Bronchial epithelial cell (primary cell): Measurements from ENCODE around the gene NNMT. TPM values are rescaled to one million over a fixed set of nuclear protein-coding genes. Genes with fewer than 3 reads are reported as not detected.
A peak's percentile ranks its signal among the peaks of the same experiment; 100 is the strongest.
"Not testable (repeated sequence)": the region's sequence is repeated elsewhere in the genome, so short reads cannot be mapped to it uniquely, and the experiment has no call there.

Experiments
- DNase-seq: peaks from one replicate; pipeline ENCODE4 v3.0.0-alpha.2; 2010; ENCODE audit warnings: low read depth
- FAIRE-seq: peaks from 2 replicates; lab custom pipeline; 2011; peaks lifted over from hg19 to GRCh38; lab: Jason Lieb, UNC
- H3K27me3 ChIP-seq: 2 replicates; pipeline ENCODE4 v1.5.1; 2011; ENCODE audit warnings: low read length; ENCODE audit not compliant: control insufficient read depth, insufficient read depth
- H3K36me3 ChIP-seq: 2 replicates; pipeline ENCODE4 v1.5.1; 2011; ENCODE audit warnings: low read length; ENCODE audit not compliant: control insufficient read depth, insufficient read depth
- H3K4me3 ChIP-seq: 2 replicates; pipeline ENCODE4 v1.5.1; 2011; ENCODE audit warnings: mild to moderate bottlenecking, low read depth, low read length, control low read depth
- total RNA-seq: library from RNA; depleted of rRNA; stranded (reverse); fragments of >200 nt; gene quantifications from 2 replicates; pipeline ENCODE4 v1.2.1, GENCODE V29; 2014
- TF ChIP-seq, protein P1 (sequence below): IDR thresholded peaks from 2 replicates; pipeline ENCODE4 v1.5.1; 2011; ENCODE audit warnings: mild to moderate bottlenecking, moderate library complexity, low read length, control low read depth, inconsistent platforms; ENCODE audit not compliant: insufficient read depth, severe bottlenecking

The NNMT gene
- total RNA-seq, 1 donor from 2014 or later: 11.6 TPM

DNA sequence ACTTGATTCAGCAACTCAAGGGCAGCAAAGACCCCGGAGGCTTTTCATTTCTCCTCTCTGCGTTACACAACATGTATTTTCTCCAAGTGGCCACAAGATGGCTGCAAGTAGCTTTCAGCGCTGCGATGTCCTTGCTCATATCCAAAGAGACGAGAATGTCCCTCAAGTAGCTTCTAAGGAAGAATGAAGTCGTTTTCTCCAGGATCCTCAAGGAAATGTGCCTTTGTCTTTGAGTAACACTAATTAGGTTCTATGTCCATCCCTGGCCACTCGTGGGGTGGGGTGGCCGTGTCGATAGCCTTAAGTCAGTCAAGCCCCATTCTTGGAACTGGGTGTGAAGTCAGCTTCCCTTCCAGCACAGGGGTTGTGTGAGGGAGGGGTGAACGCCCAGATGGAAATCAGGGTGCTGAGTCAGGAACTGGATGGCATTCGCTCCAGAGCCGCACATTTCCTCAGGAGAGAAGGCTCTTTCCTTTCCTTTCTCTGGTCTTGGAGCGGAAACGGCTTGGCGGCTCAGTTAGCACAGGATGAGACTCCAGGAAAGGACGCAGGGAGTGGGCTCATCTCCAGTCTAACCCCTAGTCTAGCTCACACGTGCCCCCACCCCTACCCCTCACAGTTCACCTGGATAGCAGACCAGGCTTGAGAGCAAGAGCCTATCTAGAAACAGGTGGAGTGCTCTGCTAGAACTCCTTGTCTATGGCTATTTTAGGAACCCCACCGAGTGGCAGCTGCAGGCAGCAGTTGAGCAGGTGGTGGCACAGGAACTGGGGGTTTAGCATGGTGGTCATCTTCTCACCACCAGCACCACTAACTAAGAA is 44.3 kb downstream of the NNMT start:
- FAIRE-seq: peak; percentile 85
- TF ChIP-seq, protein P1, sequence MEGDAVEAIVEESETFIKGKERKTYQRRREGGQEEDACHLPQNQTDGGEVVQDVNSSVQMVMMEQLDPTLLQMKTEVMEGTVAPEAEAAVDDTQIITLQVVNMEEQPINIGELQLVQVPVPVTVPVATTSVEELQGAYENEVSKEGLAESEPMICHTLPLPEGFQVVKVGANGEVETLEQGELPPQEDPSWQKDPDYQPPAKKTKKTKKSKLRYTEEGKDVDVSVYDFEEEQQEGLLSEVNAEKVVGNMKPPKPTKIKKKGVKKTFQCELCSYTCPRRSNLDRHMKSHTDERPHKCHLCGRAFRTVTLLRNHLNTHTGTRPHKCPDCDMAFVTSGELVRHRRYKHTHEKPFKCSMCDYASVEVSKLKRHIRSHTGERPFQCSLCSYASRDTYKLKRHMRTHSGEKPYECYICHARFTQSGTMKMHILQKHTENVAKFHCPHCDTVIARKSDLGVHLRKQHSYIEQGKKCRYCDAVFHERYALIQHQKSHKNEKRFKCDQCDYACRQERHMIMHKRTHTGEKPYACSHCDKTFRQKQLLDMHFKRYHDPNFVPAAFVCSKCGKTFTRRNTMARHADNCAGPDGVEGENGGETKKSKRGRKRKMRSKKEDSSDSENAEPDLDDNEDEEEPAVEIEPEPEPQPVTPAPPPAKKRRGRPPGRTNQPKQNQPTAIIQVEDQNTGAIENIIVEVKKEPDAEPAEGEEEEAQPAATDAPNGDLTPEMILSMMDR: peak; percentile 74
- Histone ChIP-seq H3K36me3 (no peaks in the 10 kb centered on the region), H3K4me3 (no peak overlapping the region), H3K27me3 (no peaks in the 10 kb centered on the region)
- DNase-seq: peak; percentile 54

DNA sequence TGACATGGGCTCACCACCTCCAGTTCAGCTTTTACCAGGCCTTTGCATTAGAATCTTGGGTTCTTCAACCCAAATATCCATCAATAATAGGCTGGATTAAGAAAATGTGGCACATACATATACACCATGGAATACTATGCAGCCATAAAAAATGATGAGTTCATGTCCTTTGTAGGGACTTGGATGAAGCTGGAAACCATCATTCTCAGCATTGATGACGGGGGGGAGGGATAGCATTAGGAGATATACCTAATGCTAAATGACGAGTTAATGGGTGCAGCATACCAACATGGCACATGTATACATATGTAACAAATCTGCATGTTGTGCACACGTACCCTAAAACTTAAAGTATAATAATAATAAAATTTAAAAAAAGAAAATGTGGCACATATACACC is 45.5 kb downstream of the NNMT start:
- not testable (repeated sequence) for H3K36me3 ChIP-seq, H3K4me3 ChIP-seq, FAIRE-seq, DNase-seq, H3K27me3 ChIP-seq

DNA sequence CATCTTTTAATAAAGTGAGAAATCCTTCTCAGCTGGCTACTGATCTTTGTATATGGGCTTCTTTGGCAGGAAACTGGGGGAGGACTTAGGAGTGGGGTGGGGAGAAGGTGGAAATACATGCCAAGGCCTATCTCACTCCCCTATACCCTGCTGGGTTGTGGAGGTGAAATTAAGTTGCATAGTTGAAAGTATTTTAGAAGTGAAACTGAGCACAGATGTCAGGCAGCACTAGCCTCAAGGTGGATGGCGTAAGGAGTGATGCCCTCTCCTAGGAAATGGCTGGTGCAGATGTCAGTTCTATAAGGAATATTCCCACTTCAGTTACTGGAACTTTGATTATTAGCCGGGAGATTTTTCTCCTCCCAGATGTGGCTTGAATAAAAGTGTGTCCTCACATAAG is 46.3 kb downstream of the NNMT start:
- no peaks in the 10 kb centered on the region for H3K36me3 ChIP-seq
- no peak for FAIRE-seq
- no peak for DNase-seq
- no peak overlapping the region for H3K4me3 ChIP-seq
- no peaks in the 10 kb centered on the region for H3K27me3 ChIP-seq
- TF ChIP-seq, protein P1: no peak

DNA sequence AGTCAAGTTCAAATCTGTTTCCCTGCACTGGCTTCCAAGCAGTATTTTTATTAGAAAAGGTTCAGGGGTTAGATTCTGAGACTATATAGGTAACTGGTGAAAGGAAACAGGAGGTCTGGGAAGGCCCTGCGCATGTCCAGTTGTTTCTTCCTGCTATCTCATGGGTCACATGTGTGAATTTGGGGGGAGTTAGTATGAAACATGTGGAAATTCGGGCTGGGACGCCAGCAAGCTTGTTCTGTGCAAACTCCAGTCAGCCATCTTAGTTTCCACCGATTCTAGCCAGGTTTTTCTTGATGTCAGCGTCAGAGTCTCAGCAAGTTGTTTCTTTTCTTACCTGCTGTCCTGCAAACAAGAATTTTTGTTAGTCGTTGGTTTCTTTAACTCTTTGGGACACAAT is 46.8 kb downstream of the NNMT start:
- TF ChIP-seq, protein P1: no peak
- FAIRE-seq (no peak), DNase-seq (no peak)
- no peaks in the 10 kb centered on the region for H3K27me3 ChIP-seq
- no peak overlapping the region for H3K4me3 ChIP-seq
- H3K36me3 ChIP-seq: no peaks in the 10 kb centered on the region

DNA sequence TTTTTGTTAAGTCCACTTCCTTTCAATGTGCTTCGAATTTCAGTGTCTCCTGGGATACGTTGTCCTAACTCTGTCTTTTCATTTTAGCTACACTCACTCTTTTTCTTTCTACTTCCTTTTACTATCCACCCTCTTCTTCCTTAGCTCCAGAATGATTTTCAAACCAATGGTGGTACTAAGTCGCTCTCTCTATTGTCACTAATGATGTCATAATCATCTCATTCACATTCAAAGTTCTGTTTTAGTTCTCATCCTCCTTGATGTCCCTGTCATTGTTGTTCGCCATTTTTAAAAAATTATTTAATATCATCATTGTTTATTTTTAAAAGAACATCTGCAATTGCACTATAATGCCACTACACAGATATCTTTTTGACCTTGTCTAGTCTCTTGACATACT is 47.3 kb downstream of the NNMT start:
- Histone ChIP-seq H3K27me3 (no peaks in the 10 kb centered on the region), H3K36me3 (no peaks in the 10 kb centered on the region), H3K4me3 (no peak overlapping the region)
- TF ChIP-seq, protein P1: no peak
- DNase-seq (no peak), FAIRE-seq (no peak)

DNA sequence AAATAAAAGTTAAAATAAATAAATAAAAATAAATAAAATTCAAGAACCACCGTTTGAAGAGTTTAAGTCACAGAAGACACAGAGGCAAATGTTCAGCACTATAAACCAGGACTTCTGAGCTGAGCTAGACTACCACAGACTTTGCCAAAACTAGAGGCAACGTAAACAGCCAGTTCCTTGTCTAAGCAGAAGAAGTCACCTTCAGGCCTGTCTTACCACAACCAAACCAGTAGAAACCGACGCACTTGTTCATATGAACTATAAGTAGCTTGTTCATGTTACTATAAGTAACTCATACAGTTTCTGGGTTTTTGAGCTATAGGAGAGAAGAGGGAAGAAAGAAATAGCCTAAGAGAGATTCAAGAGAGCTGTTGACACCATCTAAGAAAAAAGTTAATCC is 48.3 kb downstream of the NNMT start:
- FAIRE-seq (no peak), DNase-seq (no peak)
- no peak overlapping the region for H3K4me3 ChIP-seq
- no peaks in the 10 kb centered on the region for H3K36me3 ChIP-seq
- no peaks in the 10 kb centered on the region for H3K27me3 ChIP-seq
- TF ChIP-seq, protein P1: no peak
